WERI-Rb-1 (cell line): ENCODE data around the gene CTNNA3.
"Not testable (repeated sequence)": the region's sequence is repeated elsewhere in the genome, so short reads cannot be mapped to it uniquely, and the experiment has no call there.

ENCODE experiments used
- DNase-seq: peaks from one replicate; pipeline ENCODE4 v3.0.0-alpha.2; 2020
- H3K27ac ChIP-seq: fragments of 250-450 bp; sonication (Bioruptor Pico); 2 replicates; pipeline ENCODE4 v1.5.1; 2020; ENCODE audit warnings: mild to moderate bottlenecking, moderate library complexity
- H3K27me3 ChIP-seq: fragments of 250-450 bp; sonication (Bioruptor Pico); 2 replicates; pipeline ENCODE4 v1.5.1; 2021; ENCODE audit warnings: mild to moderate bottlenecking, low read depth, moderate library complexity; ENCODE audit not compliant: insufficient read depth, severe bottlenecking
- H3K36me3 ChIP-seq: fragments of 250-450 bp; sonication (Bioruptor Pico); 2 replicates; pipeline ENCODE4 v1.5.1; 2020; ENCODE audit warnings: mild to moderate bottlenecking, moderate library complexity
- H3K4me3 ChIP-seq: 2 replicates; pipeline ENCODE4 v1.5.1; 2011; ENCODE audit warnings: low read depth, mild to moderate bottlenecking, control low read depth, low read length
- H3K9me3 ChIP-seq: fragments of 250-450 bp; sonication (Bioruptor Pico); 2 replicates; pipeline ENCODE4 v1.5.1; 2021; ENCODE audit warnings: mild to moderate bottlenecking, moderate library complexity; ENCODE audit not compliant: severe bottlenecking
- TF ChIP-seq, protein P1 (sequence below): IDR thresholded peaks from 2 replicates; pipeline ENCODE4 v1.5.1; 2011; ENCODE audit warnings: low read depth, mild to moderate bottlenecking, control low read depth, inconsistent platforms, low read length

The CTNNA3 gene

DNA sequence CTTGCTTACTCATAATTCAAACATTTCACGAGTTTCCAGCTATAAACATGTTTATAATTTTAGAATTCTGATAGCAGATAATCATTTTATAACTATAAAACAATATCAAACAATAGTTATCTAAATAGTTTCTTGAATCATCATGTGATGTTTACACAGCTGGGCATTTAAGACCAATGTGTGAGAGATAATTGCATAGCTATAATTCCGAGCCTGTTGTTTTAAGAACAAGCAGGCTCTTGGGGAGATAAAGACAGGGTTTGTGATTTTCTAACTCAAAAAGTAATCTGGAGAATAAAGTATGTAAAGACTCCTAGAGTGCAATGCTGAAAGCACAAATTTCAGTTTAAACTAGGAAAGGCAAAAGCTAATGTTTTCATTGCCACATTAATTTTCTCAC lies 439.0 kb downstream of the CTNNA3 start:
- H3K36me3 ChIP-seq, result no peaks in the 10 kb centered on the region
- no peak for DNase-seq
- no peaks in the 10 kb centered on the region for H3K9me3 ChIP-seq
- H3K4me3 ChIP-seq, result no peak overlapping the region
- no peak overlapping the region for H3K27ac ChIP-seq
- TF ChIP-seq, protein P1, sequence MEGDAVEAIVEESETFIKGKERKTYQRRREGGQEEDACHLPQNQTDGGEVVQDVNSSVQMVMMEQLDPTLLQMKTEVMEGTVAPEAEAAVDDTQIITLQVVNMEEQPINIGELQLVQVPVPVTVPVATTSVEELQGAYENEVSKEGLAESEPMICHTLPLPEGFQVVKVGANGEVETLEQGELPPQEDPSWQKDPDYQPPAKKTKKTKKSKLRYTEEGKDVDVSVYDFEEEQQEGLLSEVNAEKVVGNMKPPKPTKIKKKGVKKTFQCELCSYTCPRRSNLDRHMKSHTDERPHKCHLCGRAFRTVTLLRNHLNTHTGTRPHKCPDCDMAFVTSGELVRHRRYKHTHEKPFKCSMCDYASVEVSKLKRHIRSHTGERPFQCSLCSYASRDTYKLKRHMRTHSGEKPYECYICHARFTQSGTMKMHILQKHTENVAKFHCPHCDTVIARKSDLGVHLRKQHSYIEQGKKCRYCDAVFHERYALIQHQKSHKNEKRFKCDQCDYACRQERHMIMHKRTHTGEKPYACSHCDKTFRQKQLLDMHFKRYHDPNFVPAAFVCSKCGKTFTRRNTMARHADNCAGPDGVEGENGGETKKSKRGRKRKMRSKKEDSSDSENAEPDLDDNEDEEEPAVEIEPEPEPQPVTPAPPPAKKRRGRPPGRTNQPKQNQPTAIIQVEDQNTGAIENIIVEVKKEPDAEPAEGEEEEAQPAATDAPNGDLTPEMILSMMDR, result no peak
- no peaks in the 10 kb centered on the region for H3K27me3 ChIP-seq

DNA sequence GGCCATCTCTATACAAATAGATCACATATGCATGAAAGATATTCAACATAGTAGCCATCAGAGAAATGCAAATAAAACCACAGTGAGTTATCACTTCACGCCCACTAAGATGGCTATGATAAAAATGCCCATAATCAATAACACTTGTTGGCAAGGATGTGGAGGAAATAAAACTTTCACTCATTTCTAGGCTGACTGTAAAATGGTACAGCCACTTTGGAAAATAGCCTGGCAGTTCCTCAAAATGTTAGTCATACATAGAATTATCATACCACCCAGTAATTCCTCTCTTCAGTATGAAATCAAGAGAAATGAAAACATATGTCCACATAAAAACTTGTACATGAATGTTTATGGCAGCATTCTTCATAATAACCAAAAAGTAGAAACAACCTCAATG lies 445.3 kb downstream of the CTNNA3 start:
- no peak for DNase-seq
- TF ChIP-seq, protein P1, result no peak
- Histone ChIP-seq H3K36me3 (no peaks in the 10 kb centered on the region), H3K9me3 (no peaks in the 10 kb centered on the region), H3K4me3 (no peak overlapping the region), H3K27me3 (no peaks in the 10 kb centered on the region), H3K27ac (no peak overlapping the region)

DNA sequence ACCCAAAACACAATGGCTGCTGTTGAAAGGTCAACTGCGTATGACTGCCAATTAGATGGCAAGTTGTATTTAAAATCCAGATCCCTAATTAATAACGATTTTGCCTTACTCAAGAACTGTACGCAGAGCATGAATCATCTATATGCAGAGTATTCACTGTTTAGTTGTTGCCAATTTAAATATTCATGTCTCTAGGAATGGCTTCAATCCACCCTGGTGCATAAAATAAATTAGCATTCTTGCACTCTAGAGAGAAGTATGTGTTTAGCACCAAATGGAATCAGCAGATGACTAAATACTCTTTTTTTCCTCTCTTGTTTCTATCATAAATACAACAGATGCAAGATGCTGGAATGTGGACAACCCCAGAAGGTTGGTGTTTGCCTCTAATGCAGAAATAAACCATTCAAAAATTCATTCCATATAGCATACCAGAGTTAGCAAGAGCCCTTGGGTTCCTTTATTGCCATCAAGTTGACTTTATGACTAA lies 449.9 kb downstream of the CTNNA3 start:
- H3K4me3 ChIP-seq, result no peak overlapping the region
- no peaks in the 10 kb centered on the region for H3K27me3 ChIP-seq
- DNase-seq, result no peak
- TF ChIP-seq, protein P1, result no peak
- H3K27ac ChIP-seq, result no peak overlapping the region
- H3K36me3 ChIP-seq, result no peaks in the 10 kb centered on the region
- H3K9me3 ChIP-seq, result no peaks in the 10 kb centered on the region

DNA sequence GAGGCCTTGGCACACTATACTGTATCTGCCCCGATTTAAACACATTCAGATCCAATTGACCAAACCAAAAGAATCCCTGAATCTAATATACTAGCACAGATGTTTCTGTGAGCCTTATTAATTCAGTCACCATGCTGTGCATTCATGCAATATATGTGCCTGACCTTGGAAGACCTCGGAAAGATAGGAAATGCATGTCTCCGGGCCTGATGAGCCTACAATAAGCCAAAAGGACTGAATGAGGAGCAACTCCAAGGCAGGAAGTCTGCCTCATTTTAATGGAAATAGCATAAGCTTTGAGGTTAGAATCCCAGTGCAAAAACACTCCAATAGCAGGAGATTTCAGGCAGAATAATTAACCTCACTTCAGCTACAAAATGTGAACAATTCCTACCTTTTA lies 453.5 kb downstream of the CTNNA3 start:
- H3K9me3 ChIP-seq, result no peaks in the 10 kb centered on the region
- no peak for DNase-seq
- TF ChIP-seq, protein P1, result no peak
- H3K36me3 ChIP-seq, result no peaks in the 10 kb centered on the region
- no peak overlapping the region for H3K4me3 ChIP-seq
- no peak overlapping the region for H3K27ac ChIP-seq
- no peaks in the 10 kb centered on the region for H3K27me3 ChIP-seq

DNA sequence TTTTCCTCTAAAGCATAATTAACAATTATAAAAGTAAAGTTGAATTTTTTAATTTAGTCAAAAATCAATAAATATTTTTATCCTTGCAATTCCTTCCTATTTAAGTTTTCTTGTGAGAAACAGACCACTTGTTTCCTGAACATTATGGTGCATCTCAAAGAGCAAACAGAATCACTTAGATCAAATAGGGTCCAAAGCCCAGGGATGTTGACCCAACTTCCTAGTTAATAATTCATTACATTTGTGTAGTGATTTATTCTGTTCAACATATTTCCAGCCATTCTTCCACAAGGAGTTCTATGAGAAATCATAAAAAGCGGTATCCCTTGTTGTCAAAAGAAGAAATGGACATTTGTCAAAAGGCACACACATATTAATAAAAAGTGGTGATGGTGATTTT lies 454.5 kb downstream of the CTNNA3 start:
- Histone ChIP-seq H3K27me3 (no peaks in the 10 kb centered on the region), H3K4me3 (no peak overlapping the region), H3K27ac (no peak overlapping the region), H3K9me3 (no peaks in the 10 kb centered on the region), H3K36me3 (no peaks in the 10 kb centered on the region)
- DNase-seq, result no peak
- TF ChIP-seq, protein P1, result no peak

DNA sequence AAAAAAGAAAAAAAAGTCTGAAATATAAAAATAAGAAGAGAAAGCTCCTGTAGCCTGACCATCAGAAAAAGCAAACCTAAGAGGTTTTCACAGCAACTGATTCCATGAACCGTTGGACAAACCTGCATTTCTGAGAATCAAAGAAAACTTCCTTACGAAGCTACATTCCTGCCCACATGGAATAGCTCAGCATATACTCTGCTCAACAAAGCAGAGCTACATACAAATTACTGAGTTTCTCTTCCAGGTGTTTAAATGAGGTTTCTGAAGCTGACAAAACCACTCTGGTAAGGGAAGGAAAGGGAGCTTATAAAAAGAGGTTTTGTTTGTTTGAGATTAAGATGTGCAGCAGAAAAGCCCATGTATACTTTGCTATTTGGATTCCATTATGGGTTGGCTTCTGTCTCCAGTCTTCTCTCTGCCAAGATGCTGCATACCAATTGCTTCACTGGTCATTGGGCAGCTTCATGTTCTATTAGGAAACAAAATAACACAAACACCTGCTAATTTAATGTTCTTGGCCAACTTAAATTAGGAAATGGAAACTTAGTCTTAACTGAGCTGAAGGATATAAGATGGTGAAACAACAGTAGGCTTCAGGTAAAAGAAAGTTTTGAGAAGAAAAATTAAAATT lies 456.0 kb downstream of the CTNNA3 start:
- no peaks in the 10 kb centered on the region for H3K27me3 ChIP-seq
- no peak overlapping the region for H3K4me3 ChIP-seq
- H3K36me3 ChIP-seq, result no peaks in the 10 kb centered on the region
- no peak overlapping the region for H3K27ac ChIP-seq
- no peaks in the 10 kb centered on the region for H3K9me3 ChIP-seq
- DNase-seq, result no peak
- TF ChIP-seq, protein P1, result no peak

DNA sequence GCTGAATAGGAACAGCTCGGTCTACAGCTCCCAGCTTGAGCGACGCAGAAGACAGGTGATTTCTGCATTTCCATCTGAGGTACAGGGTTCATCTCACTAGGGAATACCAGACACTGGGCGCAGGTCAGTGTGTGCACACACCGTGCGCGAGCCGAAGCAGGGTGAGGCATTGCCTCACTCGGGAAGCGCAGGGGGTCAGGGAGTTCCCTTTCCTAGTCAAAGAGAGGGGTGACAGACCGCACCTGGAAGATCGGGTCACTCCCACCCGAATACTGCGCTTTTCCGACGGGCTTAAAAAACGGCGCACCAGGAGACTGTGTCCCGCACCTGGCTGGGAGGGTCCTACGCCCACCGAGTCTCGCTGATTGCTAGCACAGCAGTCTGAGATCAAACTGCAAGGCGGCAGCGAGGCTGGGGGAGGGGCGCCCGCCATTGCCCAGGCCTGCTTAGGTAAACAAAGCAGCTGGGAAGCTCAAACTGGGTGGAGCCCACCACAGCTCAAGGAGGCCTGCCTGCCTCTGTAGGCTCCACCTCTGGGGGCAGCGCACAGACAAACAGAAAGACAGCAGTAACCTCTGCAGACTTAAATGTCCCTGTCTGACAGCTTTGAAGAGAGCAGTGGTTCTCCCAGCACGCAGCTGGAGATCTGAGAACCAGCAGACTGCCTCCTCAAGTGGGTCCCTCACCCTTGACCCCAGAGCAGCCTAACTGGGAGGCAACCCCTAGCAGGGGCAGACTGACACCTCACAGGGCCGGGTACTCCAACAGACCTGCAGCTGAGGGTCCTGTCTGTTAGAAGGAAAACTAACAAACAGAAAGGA lies 465.1 kb downstream of the CTNNA3 start:
- H3K27me3 ChIP-seq, H3K9me3 ChIP-seq, H3K36me3 ChIP-seq, H3K27ac ChIP-seq, DNase-seq: not testable (repeated sequence)
- peak overlapping the region; percentile 40 for H3K4me3 ChIP-seq
